ENCODE data around the gene CAMSAP1.
"Not testable (repeated sequence)": the region's sequence is repeated elsewhere in the genome, so short reads cannot be mapped to it uniquely, and the experiment has no call there.

Gene CAMSAP1

DNA sequence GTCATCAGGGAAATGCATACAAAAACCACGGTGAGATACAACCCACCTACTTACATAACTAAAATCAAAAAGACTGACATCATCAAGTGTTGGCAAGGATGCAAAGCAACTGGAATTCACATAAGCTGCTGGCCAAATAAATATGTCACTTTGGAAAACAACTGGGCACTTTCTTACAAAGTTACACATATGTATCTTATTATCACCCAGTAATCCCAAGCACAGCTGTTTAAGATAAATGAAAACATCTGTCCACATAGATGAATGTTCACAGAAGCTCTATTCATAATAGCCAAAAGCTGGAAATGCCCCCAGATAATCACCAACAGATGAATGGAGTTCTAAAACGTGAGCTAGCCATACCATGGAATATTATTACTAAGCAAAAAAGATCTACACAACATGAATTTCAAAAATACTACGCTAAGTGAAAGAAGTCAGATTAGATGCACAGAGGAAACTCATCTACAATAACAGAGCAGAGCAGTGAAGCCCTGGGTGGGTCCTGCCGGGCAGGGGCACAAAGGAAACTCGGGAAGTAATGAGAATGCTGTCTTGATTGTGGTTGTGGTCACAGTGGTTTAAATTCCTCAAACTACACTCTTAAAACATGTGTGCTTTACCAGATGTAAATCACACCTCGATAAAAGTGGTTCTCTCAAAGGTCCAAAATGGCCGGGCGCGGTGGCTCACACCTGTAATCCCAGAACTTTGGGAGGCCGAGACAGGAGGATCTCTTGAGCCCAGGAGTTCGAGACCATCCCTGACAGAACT is 8.5 kb downstream of the CAMSAP1 start:
- no peak overlapping the region for H3K4me3 ChIP-seq (ENCODE audit: low read depth, low read length)
- TF ChIP-seq, protein P1, sequence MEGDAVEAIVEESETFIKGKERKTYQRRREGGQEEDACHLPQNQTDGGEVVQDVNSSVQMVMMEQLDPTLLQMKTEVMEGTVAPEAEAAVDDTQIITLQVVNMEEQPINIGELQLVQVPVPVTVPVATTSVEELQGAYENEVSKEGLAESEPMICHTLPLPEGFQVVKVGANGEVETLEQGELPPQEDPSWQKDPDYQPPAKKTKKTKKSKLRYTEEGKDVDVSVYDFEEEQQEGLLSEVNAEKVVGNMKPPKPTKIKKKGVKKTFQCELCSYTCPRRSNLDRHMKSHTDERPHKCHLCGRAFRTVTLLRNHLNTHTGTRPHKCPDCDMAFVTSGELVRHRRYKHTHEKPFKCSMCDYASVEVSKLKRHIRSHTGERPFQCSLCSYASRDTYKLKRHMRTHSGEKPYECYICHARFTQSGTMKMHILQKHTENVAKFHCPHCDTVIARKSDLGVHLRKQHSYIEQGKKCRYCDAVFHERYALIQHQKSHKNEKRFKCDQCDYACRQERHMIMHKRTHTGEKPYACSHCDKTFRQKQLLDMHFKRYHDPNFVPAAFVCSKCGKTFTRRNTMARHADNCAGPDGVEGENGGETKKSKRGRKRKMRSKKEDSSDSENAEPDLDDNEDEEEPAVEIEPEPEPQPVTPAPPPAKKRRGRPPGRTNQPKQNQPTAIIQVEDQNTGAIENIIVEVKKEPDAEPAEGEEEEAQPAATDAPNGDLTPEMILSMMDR (conservative IDR thresholded peaks at IDR 0.05; ENCODE audit: low read depth, low read length) = no peak
- no peak for DNase-seq (ENCODE audit: low read depth)

DNA sequence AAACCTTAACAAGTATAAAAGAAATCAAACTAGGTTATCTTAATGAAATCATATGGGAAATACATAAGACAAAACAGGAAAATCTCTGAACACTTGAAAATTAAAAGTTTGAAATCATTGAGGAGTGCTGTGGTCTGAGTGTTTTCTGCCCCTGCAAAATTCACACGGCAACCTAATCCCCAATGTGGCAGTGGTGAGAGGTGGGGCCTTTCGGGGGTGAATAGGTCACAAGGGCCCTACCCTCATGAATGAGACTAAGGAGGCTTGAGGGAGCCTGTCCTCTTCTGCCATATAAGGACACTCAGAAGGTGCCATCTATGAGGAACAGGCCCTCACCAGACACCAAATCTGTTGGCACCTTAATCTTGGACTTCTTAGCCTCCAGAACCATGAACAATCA is 10.7 kb downstream of the CAMSAP1 start:
- TF ChIP-seq, protein P1 (conservative IDR thresholded peaks at IDR 0.05; ENCODE audit: low read depth, low read length) = no peak
- H3K4me3 ChIP-seq (ENCODE audit: low read depth, low read length) = no peak overlapping the region
- DNase-seq (ENCODE audit: low read depth) = no peak

DNA sequence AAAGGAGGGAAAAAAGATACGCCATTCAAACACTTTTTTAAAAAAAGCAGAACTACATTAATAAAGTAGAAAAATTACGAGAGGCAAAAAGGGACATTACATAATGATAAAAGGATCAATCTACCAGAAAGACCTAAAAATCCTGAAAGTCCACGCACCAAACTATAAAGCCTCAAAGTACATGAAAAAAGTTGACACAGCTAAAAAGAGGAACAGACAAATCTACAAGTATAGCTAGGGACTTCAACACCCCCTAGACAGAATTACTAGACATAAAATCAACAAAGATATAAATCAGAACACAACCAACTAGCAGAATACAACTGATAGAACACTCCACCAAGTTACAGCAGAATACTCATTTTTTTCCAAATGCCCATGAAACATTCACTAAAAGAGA is 11.1 kb downstream of the CAMSAP1 start:
- TF ChIP-seq, protein P1 (conservative IDR thresholded peaks at IDR 0.05; ENCODE audit: low read depth, low read length) = no peak
- no peak for DNase-seq (ENCODE audit: low read depth)
- H3K4me3 ChIP-seq (ENCODE audit: low read depth, low read length) = no peak overlapping the region

DNA sequence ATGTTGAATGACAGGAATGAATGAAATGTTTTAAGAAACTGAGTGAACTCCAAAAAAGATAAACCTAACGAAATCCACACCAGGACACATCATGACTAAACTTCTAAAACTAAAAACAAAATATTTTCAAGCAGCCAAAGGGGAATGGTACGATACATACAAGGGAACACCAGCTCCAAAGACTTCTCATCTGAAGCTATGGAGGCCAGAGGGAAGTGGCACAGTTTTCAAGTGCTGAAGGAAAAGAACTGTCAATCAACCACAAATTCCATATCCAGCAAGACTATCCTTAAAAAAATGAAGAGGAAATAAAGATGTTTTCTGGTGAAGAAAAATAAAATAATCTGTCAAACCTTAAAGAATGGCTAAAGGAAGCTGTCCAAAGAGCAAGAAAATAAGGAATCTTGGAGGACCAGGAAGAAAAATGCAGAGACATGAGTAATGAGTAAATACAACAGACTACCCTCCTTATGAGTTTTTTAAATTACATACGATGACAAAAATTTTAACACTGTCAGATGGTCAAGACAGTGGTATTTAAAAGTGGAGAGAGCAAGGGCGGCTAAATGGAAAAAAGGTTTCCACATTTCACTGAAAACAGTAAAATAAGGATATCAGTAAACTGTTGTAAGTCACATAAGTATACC is 12.0 kb downstream of the CAMSAP1 start:
- no peak for DNase-seq (ENCODE audit: low read depth)
- no peak overlapping the region for H3K4me3 ChIP-seq (ENCODE audit: low read depth, low read length)
- TF ChIP-seq, protein P1 (conservative IDR thresholded peaks at IDR 0.05; ENCODE audit: low read depth, low read length) = no peak

DNA sequence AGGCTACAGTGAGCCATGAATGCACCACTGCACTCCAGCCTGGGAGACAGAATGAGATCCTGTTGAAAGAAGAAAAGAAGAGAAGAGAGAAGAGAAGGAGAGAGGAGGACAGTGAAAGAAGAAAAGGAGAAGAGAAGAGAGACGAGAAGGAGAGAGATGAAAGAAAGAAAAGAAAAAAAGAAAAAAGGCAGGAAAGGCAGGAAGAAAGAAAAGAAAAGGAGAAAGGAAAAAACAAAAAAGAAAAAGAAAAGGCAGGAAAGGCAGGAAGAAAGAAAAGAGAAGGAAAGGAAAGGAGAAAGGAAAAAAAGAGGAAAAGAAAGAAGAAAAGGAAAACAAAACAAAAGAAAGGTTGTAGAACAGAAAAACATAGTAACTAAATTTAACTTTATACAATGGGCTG is 14.2 kb downstream of the CAMSAP1 start:
- TF ChIP-seq, protein P1 (conservative IDR thresholded peaks at IDR 0.05; ENCODE audit: low read depth, low read length) = no peak
- no peak for DNase-seq (ENCODE audit: low read depth)
- H3K4me3 ChIP-seq (ENCODE audit: low read depth, low read length) = no peak overlapping the region

DNA sequence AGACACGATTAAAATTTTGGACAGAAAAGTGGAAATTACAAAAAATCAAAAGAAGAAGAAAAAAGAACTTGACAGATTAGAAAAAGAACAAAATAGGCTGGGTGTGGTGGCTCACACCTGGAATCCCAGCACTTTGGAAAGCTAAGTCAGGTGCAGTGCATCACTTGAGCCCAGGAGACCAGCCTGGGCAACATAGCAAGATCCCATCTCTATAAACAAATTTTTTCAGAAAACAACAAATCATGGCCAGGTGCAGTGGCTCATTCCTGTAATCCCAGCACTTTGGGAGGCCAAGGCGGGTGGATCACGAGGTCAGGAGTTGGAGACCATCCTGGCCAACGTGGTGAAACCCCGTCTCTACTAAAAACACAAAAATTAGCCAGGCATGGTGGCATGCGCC is 15.0 kb downstream of the CAMSAP1 start:
- H3K4me3 ChIP-seq (ENCODE audit: low read depth, low read length); DNase-seq (ENCODE audit: low read depth): not testable (repeated sequence)

DNA sequence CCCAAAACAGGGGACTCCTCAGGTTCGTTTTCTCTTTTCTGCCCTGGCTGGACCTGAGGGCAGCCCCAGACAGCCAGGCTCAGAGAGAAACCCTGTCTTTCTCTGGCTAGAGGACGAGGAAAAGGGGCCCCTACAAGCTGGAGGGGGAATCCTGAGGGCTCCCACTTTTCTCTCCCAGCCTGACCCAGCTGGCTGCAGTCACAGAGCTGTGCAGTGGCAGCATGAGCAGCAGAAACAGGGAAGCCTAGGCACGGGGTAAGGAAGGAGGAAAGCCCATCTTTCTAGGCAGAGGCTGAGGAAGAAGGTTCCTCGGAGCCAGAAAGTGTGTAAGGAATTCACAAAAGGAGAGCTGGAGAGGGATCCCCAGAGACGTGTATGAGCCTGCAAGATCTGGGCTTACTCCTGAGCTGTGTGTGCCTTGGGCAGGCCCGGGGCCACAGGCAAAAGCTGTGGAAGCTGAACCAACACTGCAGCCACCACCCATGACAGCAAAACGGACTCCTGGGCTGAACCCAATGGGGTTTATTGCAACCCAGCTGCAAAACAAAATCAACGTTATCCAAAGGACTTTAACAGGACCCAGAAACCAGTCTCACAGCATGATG is 16.2 kb downstream of the CAMSAP1 start:
- no peak overlapping the region for H3K4me3 ChIP-seq (ENCODE audit: low read depth, low read length)
- TF ChIP-seq, protein P1 (conservative IDR thresholded peaks at IDR 0.05; ENCODE audit: low read depth, low read length) = no peak
- no peak for DNase-seq (ENCODE audit: low read depth)
